Stimulated activated CD4-positive, alpha-beta T cell treated with anti-CD3 and anti-CD28 coated beads, Interleukin-15, amount 100 ng/mL, for 24 hours (primary cell): ENCODE data around the gene SGK1.

Source experiments
- DNase-seq: peaks from one replicate; pipeline ENCODE4 v3.0.0-alpha.2; 2020

SGK1 gene

DNA sequence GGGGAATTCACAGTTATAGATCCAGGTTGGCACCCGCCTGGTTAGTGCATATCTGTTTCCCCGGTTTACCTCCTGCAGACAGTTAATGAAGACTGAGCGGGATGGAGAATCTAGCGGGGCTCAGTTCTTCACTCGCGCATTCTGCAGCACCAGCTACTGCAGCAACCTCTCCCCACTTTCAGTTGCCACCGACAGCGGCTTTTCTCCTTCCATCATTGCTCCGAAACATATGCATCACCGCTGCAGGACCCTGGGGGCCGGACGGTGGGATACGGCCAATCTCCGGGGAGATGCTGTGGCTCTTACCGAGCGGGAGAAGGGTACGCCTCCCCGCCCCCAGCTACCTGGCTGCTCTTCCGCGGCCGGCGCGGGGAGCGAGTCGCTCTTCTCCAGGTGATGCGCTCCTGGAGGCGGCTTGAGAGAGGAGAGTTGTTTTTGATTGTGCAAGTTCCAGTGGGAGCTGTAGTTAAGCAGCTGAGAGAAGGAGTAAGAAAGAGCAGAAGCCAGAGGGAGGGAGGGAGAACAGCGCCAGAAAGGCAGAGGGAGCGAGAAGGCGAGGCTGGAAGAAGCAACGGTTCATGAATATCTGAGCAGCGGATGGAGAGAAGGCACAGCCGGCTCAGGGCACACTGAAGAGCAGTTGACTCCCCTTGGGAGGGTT, at the start of gene SGK1:
TSS of gene SGK1 (minus strand) at position 642 of the 661 bp plus-strand sequence. CDS start 652 bp downstream, outside the sequence.
- DNase-seq, result peak; percentile 37

DNA sequence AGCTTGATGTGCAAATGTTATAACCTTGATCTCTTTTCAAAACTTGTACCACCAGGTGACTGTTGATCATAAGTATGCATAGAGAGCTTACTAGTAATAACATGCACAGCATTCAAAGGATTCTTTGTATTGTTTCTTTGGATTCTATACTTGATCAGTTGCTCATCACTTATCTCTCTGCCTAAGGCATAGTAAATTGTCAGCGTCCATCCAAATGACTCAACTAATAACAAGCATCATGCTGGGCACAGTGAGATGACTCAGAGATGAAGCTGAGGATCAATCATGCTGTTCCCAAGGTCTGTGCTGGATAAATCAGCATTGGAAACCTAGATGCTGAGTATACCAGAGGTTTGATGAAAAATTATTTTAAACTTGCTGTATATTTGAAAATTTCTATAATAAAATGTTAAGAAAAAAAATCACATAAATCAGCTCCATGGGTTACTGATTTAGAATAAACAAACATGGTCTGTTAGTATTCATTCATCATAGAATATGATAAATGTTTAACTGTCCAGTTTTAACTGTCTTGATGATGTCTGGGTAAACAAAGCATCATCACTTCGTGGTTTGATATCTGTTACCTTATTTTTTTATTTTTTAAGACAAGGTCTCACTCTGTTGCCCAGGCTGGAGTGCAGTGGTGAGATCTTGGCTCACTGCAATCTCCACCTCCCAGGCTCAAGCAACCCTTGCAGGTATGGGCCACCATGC, 45.6 kb upstream of the SGK1 start:
- no peak for DNase-seq

DNA sequence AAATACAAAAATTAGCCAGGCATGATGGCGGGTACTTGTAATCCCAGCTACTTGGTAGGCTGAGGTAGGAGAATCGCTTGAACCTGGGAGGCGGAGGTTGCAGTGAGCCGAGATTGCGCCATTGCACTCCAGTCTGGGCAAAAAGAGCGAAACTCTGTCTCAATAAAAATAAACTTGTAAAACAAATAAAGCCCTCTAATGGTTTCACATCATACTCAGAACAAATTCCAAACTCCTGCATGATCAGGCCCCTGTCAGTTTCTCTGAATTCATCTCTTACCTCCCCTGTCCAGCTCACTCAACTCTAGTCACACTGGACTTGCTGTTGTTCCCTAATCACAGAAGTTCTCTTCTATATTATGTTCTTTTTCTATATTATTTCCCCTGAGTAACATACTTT, 43.1 kb upstream of the SGK1 start:
- no peak for DNase-seq

DNA sequence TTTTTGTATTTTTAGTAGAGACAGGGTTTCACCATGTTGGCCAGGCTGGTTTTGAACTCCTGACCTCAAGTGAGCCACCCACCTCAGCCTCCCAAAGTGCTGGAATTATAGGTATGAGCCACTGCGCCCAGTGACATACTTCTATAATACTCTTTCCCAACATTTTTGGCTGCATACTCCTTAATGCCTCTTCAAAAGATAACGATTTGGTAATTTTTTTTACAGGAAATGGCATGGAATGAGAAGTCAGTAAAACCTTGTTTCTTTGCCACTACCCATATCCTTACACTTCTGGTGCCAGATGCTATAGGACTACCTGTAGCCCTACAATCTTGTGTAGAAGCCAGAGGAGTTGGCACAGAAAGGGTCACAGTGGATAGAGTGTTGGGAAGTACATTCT, 41.4 kb upstream of the SGK1 start:
- DNase-seq, result no peak

DNA sequence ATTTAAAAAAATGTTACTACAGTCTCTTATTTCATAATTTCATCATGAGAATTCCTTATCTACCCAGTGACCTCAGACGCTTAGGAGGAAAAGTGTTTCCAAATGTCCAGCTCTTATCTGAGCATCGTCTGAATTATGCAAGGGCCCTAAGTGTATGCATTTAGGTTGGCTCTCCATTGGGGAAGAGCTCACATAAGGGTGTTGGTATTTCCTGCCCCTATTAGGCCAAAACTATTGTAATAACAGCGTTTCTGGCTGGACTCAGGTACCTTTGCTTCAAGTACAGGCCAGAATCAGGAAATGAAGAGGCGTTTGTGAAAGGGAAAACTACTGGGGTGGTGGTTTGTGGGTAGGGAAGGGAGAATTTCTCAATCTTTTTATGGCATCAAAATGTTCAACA, 40.4 kb upstream of the SGK1 start:
- DNase-seq, result no peak

DNA sequence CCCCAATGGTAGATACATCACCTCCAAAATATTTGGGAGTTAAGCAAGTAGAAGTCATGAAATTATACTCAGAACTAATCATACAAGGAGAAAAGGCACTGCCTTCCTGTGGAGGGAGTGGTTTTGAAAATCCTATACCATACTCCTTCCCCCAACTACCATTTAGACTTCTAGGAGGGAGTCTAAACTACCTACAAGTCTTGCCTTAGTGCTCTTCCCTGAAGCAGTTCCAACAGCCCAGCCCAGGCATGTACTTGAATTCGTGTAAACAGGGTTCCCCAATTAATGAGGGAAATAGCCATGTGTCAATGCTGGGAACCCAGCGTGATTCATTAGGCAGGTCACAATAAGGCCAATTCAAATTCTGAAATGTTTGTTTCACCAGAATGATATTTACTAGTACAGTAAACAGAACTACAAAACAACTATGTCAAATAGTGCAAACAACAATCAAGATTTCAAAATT, 39.1 kb upstream of the SGK1 start:
- DNase-seq, result no peak

DNA sequence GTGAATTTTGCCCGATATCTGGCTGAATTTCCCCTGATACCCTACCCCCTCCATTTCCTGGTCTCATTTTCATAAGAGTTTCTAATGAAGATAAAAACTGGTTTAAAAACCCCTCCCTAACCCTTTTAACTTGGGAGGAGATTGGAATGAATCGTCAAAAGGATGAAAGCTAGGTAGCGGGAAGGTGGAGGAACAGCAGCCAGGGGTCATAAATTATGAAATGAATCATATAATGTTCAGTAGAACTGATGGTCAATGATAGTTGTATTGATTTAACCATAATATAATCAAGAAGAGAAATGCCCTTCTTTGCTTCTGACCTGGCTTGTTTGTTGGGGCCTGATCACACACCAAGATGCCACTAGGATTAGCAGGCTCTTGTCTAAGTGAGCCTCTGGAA, 38.5 kb upstream of the SGK1 start:
- no peak for DNase-seq

DNA sequence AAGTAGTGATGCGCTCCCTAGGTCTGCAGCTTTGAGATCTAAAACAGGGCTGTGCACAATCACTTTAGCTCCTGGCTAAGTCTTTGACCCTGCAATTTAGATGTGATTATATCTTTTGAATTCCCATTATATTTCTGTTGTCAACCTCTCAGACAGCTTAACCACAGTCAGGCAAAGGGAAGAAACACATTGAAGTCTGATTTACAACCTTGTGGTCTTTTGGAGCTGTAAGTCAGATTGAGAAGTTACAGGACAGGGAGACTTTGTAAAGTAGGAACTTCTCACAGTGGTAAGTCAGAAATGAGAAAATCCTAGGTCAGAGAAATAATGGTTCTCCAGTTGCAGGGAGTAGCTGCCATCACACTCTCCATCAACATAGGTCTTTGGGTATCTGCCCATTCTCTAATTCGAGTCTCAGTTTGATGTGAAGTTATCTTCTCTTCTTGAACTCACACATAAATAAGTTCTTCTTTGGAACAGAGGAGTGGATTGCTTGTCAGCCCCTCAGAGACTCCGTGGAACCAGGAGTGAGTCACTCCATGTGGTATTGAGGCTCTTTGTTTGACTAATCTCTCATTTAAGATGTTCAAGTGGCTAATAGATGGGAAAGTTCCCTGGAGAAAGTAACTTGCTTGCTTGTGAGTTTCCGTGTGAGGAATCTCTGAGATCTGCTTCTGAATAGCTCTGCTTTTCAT, 35.0 kb upstream of the SGK1 start:
- DNase-seq, result peak; percentile 37

DNA sequence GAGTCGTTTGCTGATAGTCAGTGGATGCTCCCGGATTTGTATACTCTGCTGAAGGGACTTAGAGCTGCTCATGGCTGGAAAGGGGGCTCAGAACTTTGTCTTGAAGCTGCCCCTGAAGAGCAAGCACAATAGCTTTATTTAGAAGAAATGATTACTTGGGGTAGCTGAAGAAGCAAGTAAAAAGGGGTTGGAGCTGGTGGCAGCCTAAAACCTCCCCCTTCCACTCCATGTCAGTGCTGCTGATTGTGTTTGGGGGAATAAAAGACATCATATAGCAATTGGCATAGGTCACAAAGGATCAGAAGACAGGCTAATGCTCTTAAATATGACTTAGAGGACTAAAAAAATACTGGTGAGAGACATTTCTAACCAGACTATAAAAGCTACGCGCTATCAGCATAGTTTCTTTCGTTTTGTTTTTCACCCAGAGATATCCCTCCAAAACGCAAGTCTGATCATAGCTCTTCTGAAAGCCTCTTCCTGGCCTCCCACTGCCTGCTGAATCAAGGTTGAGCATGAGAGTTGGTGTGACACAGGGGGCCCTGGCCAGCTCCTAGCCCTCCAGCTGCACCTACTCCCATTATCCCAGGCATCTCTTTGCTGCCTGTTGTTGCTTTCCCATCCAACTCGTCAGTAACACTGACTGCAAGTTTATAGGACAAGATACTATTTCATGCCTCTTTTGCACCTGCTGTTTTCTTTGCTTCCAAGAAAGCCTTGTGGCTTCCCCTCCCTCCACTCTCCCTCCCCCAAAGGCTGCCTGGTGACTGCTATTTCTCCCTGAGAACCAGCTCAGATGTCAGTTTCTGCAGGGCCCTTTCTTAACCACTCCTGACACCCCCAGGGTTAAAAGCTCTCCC, 33.9 kb upstream of the SGK1 start:
- peak; percentile 5 for DNase-seq

DNA sequence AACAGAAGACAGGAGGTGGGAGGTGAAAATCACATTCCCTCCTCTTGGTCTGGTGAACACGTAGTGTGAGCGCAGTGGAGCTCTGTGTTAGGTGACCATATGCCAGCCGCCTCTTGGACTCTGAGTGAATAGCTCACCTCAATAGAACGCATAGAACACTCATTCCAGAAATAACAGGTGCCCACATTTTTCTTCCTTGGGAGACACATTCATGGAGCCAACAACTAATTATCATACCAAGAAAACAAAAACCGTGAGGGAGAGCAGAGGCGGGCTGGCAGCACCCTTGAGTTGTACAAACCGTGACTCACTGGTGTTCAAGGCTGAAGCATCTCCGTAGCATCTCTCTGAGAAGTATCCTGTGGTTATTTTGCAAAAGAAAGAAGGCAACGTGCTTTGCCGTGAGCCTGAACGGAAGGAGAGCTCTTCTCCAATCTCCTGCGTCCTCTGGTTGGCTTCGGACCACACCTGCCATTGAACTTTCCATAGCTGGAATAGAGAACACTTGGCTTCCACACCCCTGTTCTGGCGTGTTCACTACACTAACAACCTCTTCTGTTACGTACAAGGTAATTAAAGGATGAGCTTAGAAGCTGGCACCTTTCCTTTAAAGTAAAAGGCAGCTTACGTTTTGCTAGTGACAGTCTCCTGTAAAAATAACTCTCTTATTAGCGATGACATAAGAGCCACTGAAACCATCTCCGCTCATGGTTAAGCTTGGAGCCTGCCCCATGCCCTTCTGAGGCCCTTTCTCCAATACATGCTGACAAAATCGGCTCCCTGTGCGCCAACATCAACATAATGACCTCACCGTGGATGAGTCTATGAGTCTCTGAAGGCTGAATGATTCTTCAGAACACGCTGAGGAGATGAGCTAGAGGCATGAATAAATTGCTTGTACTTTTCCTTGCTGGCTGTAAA, 30.2 kb upstream of the SGK1 start:
- no peak for DNase-seq

DNA sequence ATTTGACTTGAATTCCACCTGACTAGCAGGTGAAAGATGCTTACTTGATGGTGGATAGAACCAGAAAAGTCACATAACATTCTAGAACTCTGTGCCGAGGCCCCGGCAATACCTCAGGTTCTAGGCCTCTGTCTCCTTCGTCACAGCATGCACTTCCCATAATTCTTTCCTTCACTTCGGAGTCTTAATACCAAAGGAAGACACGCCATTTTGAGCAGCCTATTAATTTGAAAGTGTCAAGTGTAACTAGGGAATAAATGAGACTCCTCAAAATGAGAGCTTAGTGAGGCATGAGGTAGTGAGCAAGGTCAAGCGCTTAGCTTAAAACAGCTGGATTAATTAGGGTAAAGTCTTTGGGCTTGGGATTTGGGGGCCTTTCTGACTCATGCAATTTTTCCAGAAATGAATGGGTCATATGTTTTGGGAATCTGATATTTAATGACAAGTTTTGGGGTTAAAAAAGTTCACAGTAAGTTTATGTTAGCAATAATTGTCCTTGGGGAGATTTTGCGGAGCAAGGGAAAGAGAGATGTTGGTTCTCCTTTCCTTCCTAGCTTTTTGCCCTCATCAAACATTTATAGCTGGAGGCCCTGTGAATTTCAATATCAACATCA, 29.1 kb upstream of the SGK1 start:
- no peak for DNase-seq

DNA sequence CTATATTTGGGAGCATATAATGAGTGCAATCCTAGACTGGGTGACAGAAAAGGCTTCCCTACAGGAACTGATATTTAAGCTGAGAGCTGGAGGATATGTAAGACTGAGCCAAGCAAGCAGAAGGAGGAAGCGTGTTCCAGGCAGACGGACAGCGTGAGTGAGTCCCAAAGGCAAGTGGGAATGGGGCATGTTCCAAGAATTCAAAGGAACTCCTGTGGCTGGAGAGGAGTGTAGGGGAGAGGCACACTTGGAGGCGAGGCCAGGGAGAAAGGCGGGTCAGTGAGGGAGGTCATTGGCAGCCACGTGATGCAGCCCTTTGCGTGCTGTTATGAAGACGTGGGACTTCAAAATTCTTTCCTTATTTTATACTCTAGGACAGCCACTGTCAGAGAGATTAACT, 27.9 kb upstream of the SGK1 start:
- no peak for DNase-seq

DNA sequence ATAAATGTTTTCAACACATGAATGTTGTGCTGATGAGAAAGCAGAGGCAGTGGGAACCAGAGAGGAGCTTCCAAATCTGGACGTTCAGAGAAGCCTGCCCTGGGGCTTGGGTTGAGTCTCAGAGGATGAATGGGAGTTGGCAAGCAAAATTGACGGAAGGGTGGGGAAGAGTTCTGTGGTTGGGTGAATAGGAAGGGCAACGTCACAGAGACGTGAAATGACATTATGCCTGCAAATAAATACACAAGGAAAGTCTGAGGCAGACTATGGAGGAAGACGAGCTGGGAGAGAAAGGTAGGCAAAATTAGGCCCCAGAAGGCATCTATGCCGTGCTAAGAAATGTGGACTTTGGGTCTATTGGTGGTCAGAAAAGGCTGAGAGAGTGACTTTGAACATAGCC, 25.2 kb upstream of the SGK1 start:
- DNase-seq, result no peak

DNA sequence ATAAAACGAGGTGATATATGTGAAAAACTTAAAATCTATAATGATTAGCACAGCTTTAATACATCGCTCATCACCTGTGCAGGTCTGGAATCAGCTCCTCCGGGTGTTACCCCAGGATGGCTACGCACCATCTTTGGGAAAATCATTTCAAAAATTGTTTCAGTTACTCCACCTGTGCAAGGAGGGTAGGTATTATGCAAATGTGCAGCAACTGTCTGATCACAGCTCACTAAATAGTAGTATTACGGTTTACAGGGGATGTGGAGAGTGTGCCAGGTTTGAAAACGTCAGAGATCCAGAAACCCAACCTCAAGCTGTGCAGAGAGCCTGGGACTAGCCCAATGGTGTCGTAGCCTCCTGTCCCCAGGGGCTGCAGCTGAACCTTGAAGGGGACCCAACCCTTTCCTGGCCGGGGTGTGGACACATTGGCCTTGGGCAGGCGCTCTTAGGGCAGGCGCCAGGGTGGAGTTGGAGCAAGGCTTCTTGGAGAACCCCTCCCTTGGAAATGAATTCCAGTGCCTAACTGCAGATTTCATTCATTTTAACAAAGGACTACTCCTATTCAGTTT, 24.2 kb upstream of the SGK1 start:
- DNase-seq, result no peak

DNA sequence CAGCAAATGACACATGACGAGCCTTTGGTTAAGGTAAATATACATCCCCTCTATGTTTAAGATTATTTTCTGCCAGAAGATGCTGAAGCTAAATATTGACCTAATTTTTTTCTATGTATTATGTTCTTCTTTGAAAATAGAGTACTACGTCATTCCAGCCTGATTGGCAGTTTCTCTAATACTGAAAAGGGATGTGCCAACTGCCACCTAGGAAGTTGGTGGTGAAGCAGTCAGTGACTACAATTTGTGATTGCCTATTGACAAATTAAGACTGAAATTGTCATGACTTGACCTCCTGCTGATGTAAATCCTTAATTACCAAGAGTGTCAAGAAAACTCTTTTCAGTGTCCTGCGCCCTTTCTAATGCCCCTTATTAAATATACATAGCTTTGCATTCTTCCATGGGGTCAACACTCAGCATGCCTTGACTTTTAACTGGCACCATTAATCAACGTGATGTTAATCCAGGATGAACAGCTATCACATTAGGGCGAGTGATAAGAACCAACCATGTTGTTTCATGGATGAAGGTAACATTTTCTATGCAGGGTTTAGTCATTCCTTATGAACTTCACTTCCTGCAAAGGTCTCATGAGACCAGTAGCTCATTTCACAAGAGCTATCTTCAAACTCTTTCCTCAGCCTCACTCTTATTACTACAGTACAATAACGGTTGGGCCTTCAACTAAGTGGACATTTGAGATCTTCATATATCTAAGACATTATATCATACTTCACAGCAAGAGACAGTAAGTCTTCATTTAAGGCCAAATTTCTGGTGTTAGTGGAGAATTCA, 22.5 kb upstream of the SGK1 start:
- DNase-seq, result no peak

DNA sequence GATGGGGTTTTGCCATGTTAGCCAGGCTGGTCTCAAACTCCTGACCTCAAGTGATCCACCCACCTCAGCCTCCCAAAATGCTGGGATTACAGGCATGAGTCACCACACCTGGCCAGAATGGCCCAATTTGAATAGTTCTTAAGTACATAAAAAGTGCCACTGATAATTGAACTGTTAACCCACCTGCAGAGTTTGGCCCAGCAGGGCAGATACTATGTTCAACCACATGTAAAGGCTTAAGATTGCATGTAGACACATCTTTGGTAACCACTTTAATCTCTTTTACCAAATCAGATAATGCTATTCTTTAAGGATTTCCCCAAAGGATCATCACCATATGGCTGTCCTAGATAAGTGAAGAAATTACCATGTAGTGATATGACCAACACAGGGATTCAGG, 21.3 kb upstream of the SGK1 start:
- no peak for DNase-seq

DNA sequence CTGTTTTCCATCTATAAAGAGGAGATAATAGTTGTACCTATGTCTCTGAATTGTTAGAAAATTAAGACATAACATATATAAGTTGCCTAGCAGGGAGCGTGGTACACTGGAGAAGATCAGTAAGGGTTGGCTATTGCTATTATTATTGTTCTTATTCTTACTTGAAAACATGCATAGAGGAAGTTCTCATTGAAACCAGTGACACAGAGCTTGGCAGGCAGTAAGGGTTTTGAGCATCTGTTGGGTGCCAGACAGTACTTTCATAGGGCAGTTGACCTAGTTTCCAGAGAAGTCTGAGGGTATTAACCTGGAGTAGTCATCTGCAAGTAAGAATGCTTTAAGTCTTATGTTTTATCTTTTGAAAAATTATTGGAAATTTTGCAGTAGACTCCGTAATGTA, 13.3 kb upstream of the SGK1 start:
- no peak for DNase-seq

DNA sequence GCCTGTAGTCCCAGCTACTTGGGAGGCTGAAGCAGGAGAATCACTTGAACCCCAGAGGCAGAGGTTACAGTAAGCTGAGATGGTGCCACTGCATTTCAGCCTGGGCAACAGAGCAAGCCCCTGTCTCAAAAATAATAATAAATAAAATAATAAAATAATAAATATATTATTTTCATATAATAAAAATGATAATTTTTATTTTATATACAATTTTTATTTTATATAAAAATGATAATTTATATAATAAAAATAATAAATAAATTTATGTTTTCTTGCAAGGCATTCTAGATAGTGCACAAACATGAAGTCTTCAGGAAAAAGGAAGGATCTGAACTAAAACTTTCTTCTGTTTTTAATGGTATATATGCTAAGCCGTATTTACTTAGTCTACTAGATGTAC, 12.6 kb upstream of the SGK1 start:
- DNase-seq, result no peak

DNA sequence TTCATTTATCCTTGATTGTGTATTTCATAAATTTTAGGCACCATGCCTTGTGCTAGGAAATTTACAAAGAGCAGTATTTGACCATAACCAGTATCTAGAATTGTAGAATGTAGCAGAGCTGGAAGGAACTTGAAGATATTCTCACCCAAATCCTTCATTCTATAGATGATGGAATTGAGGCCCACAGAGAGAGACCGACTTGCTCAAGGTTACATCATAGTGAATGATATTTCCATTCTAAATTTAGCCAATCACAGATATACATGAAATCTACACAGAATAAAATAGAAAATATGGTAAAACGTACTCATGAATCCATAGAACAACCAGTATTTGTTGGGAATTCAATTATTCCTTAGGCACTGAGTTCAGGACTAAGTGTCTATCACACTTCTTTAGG, 10.9 kb upstream of the SGK1 start:
- DNase-seq, result no peak

DNA sequence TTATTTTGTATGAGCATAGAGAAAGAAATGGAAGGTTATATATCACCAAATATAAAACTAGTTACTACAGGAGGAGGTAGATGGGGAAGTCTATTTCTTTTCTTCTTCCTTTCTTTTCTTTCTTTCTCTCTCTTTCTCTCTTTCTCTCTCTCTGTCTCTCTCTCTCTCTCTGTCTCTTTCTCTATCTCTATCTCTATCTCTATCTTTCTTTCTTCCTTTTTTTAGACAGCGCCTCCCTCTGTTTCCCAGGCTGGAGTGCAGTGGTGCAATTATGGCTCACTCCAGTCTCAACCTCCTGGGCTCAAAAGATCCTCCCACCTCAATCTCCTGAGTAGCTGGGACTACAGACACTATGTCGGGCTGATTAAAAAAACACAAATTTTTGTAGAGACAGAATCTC, 10.2 kb upstream of the SGK1 start:
- DNase-seq, result no peak
